K562 (cell line): Measurements from ENCODE around the gene DNALI1. TPM values are rescaled to one million over a fixed set of nuclear protein-coding genes. Genes with fewer than 3 reads are reported as not detected.

Experiments
- AFF1 ChIP-seq, 2 experiments: fragments of 450-650 bp; IDR thresholded peaks; 2 replicates each; pipeline ENCODE4 v1.6.1; 2018; ENCODE audit warnings: mild to moderate bottlenecking in 2 of 2, low read depth in 1 of 2; ENCODE audit not compliant: partially characterized antibody in 2 of 2
- ATF2 ChIP-seq: sonication (generic); formaldehyde crosslinking; IDR thresholded peaks from 2 replicates; pipeline ENCODE4 v1.8.1; 2022; ENCODE audit warnings: missing genetic modification reagents
- DNMT1 ChIP-seq: fragments of 450-650 bp; IDR thresholded peaks from 2 replicates; pipeline ENCODE4 v1.6.1; 2016; ENCODE audit warnings: antibody characterized with exemption, mild to moderate bottlenecking
- FOXM1 ChIP-seq, 2 experiments: fragments of 450-650 bp in 1 of 2; sonication (generic) in 1 of 2; formaldehyde crosslinking in 1 of 2; IDR thresholded peaks; 2 replicates each; pipeline versions ENCODE4 v1.6.1 to v1.9.0; 2017 to 2022; ENCODE audit warnings: low read depth in 2 of 2, mild to moderate bottlenecking in 2 of 2, missing genetic modification reagents in 1 of 2, moderate library complexity in 1 of 2
- KAT7 ChIP-seq: sonication (generic); formaldehyde crosslinking; IDR thresholded peaks from 2 replicates; pipeline ENCODE4 v1.8.0; 2022; ENCODE audit warnings: missing genetic modification reagents, mild to moderate bottlenecking, borderline replicate concordance
- NEUROD1 ChIP-seq: fragments of 150-350 bp; IDR thresholded peaks from 2 replicates; pipeline ENCODE4 v1.6.1; 2014; ENCODE audit warnings: borderline replicate concordance, low read length, low read depth; ENCODE audit not compliant: partially characterized antibody
- NFRKB ChIP-seq: fragments of 450-650 bp; IDR thresholded peaks from 2 replicates; pipeline ENCODE4 v1.6.1; 2016; ENCODE audit warnings: low read depth
- NR2C2 ChIP-seq, 2 experiments: fragments of 200-800 bp in 1 of 2; sonication (Bioruptor generic) in 1 of 2; sonication (generic) in 1 of 2; formaldehyde crosslinking in 1 of 2; IDR thresholded peaks; 2 replicates each; pipeline versions ENCODE4 v1.6.1 to v1.8.0; 2016 to 2022; ENCODE audit warnings: mild to moderate bottlenecking in 1 of 2, missing compliant biosample characterization in 1 of 2, missing genetic modification characterization in 1 of 2, missing genetic modification reagents in 1 of 2
- PREB ChIP-seq: sonication (generic); formaldehyde crosslinking; IDR thresholded peaks from 2 replicates; pipeline ENCODE4 v1.8.1; 2023; ENCODE audit warnings: mild to moderate bottlenecking, missing genetic modification reagents
- TEAD4 ChIP-seq, 2 experiments: sonication (generic) in 1 of 2; formaldehyde crosslinking in 1 of 2; IDR thresholded peaks; 2 replicates each; pipeline versions ENCODE4 v1.6.1 to v1.8.0; 2012 to 2022; ENCODE audit warnings: borderline replicate concordance in 1 of 2, inconsistent platforms in 1 of 2, low read length in 1 of 2, mild to moderate bottlenecking in 1 of 2, missing genetic modification reagents in 1 of 2
- ZNF280B ChIP-seq: fragments of 250-450 bp; sonication (Bioruptor Pico); IDR thresholded peaks from 2 replicates; pipeline ENCODE4 v1.5.1; 2021; ENCODE audit warnings: mild to moderate bottlenecking
- ZNF282 ChIP-seq: sonication (generic); formaldehyde crosslinking; IDR thresholded peaks from 2 replicates; pipeline ENCODE4 v1.8.1; 2023; ENCODE audit warnings: missing genetic modification reagents
- ZNF398 ChIP-seq: fragments of 250-450 bp; sonication (Bioruptor Pico); IDR thresholded peaks from 2 replicates; pipeline ENCODE4 v1.8.0; 2021; ENCODE audit warnings: moderate library complexity, mild to moderate bottlenecking, inconsistent platforms
- polyA plus RNA-seq, 8 experiments: library from polyadenylated mRNA; depleted of rRNA in 4 of 8; stranded (reverse) in 5 of 8; unstranded in 3 of 8; fragments of >200 nt; fragmentation: Nextera tagmentation in 2 of 8; fragmentation: Illumina TruSeq in 1 of 8; extraction: Ambion mirVana in 2 of 8; extraction: Trizol in 1 of 8; gene quantifications; 2 replicates each; pipeline versions ENCODE4 v1.2.1 to v1.2.3, GENCODE V29; 2011 to 2014; ENCODE audit warnings: inconsistent platforms in 1 of 8, missing spikeins in 1 of 8
- total RNA-seq, 7 experiments: library from RNA; depleted of rRNA in 6 of 7; stranded (reverse); fragments of >200 nt in 6 of 7; fragmentation: Illumina TruSeq in 2 of 7; extraction: Trizol in 2 of 7; gene quantifications; 2 replicates each; pipeline versions ENCODE4 v1.2.1 to v1.2.3, GENCODE V29; 2011 to 2021; ENCODE audit warnings: low replicate concordance in 1 of 7

Gene DNALI1
- total and polyA plus RNA-seq, 9 of the 15 experiments (the other 6 are each of a cell fraction or from before 2014, with no cell fraction given) = 0.87 to 5.6 (median 1.2) TPM

GRCh38 chr1:37553927-37554808, 2.6 kb upstream of the DNALI1 start, which contains the start of gene SNIP1 (continued):
- TF ChIP-seq TEAD4 (IDR thresholded peaks at IDR 0.05; ENCODE audit: low read length) (peak; percentile 6; the same call in 1 of the 2 replicates), TEAD4 (CRISPR knock-in tag; IDR thresholded peaks at IDR 0.05; ENCODE audit: borderline replicate concordance) (no peak), KAT7 (peak; percentile 93), DNMT1 (0 out of 2 replicates have a peak, but pooled peaks have one; percentile 55), NEUROD1 (no peak), PREB (0 out of 2 replicates have a peak, but pooled peaks have one; percentile 29), NR2C2 (CRISPR knock-in tag; IDR thresholded peaks at IDR 0.05) (peak; percentile 98), NR2C2 (tag; IDR thresholded peaks at IDR 0.05) (peak; percentile 100), FOXM1 (IDR thresholded peaks at IDR 0.05; ENCODE audit: low read depth) (peak; percentile 99), FOXM1 (CRISPR knock-in tag; IDR thresholded peaks at IDR 0.05; ENCODE audit: low read depth) (peak; percentile 99), NFRKB (0 out of 2 replicates have a peak, but pooled peaks have one; percentile 46), ZNF282 (no peak), AFF1 (IDR thresholded peaks at IDR 0.05; ENCODE audit: low read depth in 1 of 2, partially characterized antibody in 2 of 2) (peak in 1 of 2 experiments; percentile 85), ZNF280B (no peak), ATF2 (CRISPR knock-in tag) (no peak), ZNF398 (CRISPR knock-in tag) (no peak)
